K562 (cell line): ENCODE measurements around the gene MINDY3. TPM values are rescaled to one million over a fixed set of nuclear protein-coding genes. Genes with fewer than 3 reads are reported as not detected.

Source experiments
- ATAC-seq: fragments of 200-7000 bp; cut with Tn5 transposase; 3 replicates; pipeline ENCODE4 v1.9.1; 2020; ENCODE audit warnings: moderate library complexity
- BruUV-seq: library from RNA; stranded (reverse); fragments of 400-500 nt; replicated peaks from 2 replicates; lab custom pipeline; 2021; lab: Mats Ljungman, UMichigan
- CTCF ChIA-PET: fragments of 300-600 bp; formaldehyde crosslinking; extraction: SDS; loops from one replicate; lab custom pipeline; 2021; ENCODE audit warnings: low intra/inter-chr PET ratio; lab: Yijun Ruan, JAX
- POLR2A ChIA-PET: fragments of 300-600, 350-650 bp; sonication (Branson Sonifier 250); formaldehyde crosslinking; extraction: SDS; loops from one replicate; lab custom pipeline; 2021; ENCODE audit warnings: antibody characterized with exemption, inconsistent platforms; lab: Yijun Ruan, JAX
- DNase-seq, 4 experiments: peaks; one replicate each; pipeline versions ENCODE4 v3.0.0 to v3.0.0-alpha.2; 2011 to 2018; ENCODE audit warnings: low spot score in 3 of 4, mixed read lengths in 3 of 4; ENCODE audit errors: extremely low read depth in 1 of 4
- FAIRE-seq: peaks from 2 replicates; lab custom pipeline; 2011; peaks lifted over from hg19 to GRCh38; lab: Jason Lieb, UNC
- H2AFZ ChIP-seq: 2 replicates; pipeline ENCODE4 v1.6.0; 2011; ENCODE audit warnings: low read depth, low read length, control low read depth, inconsistent platforms
- H3K27ac ChIP-seq: fragments of 200-600 bp; 3 replicates; pipeline ENCODE4 v1.8.0; 2011; ENCODE audit warnings: low read depth, mild to moderate bottlenecking, control low read depth, inconsistent platforms, low read length, moderate library complexity, mixed read lengths; ENCODE audit errors: extremely low read depth
- H3K27me3 ChIP-seq, 2 experiments: fragments of 300-600 bp in 1 of 2; 2 replicates in 1 of 2; 3 replicates in 1 of 2; pipeline versions ENCODE4 v1.6.0 to v1.8.0; 2011; ENCODE audit warnings: inconsistent platforms in 2 of 2, low read length in 2 of 2, mild to moderate bottlenecking in 1 of 2, mixed read lengths in 1 of 2, moderate library complexity in 1 of 2; ENCODE audit not compliant: control insufficient read depth in 2 of 2, insufficient read depth in 2 of 2
- H3K36me3 ChIP-seq: fragments of 300-600 bp; 3 replicates; pipeline ENCODE4 v1.8.0; 2011; ENCODE audit warnings: mild to moderate bottlenecking, low read length, inconsistent platforms; ENCODE audit not compliant: control insufficient read depth, insufficient read depth
- H3K4me1 ChIP-seq, 2 experiments: fragments of 200-600 bp in 1 of 2; replicated peaks in 1 of 2; 2 replicates in 1 of 2; 3 replicates in 1 of 2; pipeline versions ENCODE4 v1.5.1 to v1.8.0; 2011; ENCODE audit warnings: inconsistent platforms in 2 of 2, low read length in 2 of 2, mild to moderate bottlenecking in 1 of 2, mixed read lengths in 1 of 2, moderate library complexity in 1 of 2; ENCODE audit not compliant: control insufficient read depth in 2 of 2, insufficient read depth in 2 of 2
- H3K4me2 ChIP-seq: 2 replicates; pipeline ENCODE4 v1.6.1; 2011; ENCODE audit warnings: low read length, control low read depth, inconsistent platforms, mixed read lengths; ENCODE audit not compliant: insufficient read depth
- H3K4me3 ChIP-seq: fragments of 200-600 bp; sonication (generic), shearing (Covaris generic); 2 replicates; pipeline ENCODE4 v1.5.1; 2016; ENCODE audit warnings: control low read depth, inconsistent platforms
- H3K79me2 ChIP-seq: fragments of 200-600 bp; 3 replicates; pipeline ENCODE4 v1.8.0; 2011; ENCODE audit warnings: low read length, inconsistent platforms; ENCODE audit not compliant: control insufficient read depth, insufficient read depth
- H3K9ac ChIP-seq, 2 experiments: 2 replicates each; pipeline versions ENCODE4 v1.6.0 to v1.6.1; 2011; ENCODE audit warnings: low read depth in 2 of 2, low read length in 2 of 2, control low read depth in 1 of 2, inconsistent platforms in 1 of 2, mild to moderate bottlenecking in 1 of 2, mixed read lengths in 1 of 2; ENCODE audit not compliant: insufficient read depth in 1 of 2
- H3K9me1 ChIP-seq: one replicate; pipeline ENCODE4 v1.6.0; 2011; ENCODE audit warnings: inconsistent platforms, mild to moderate bottlenecking, low read length, moderate library complexity; ENCODE audit not compliant: control insufficient read depth, insufficient read depth
- H3K9me3 ChIP-seq: replicated peaks from 2 replicates; pipeline ENCODE4 v1.5.1; 2011; ENCODE audit warnings: low read depth, low read length, inconsistent platforms; ENCODE audit not compliant: control insufficient read depth, insufficient read depth
- H4K20me1 ChIP-seq: replicated peaks from 2 replicates; pipeline ENCODE4 v1.6.1; 2011; ENCODE audit warnings: low read length, inconsistent platforms, mixed read lengths; ENCODE audit not compliant: control insufficient read depth, insufficient read depth
- DIDO1 ChIP-seq: fragments of 450-650 bp; IDR thresholded peaks from 2 replicates; pipeline ENCODE4 v1.6.1; 2016; ENCODE audit warnings: low read depth, missing biosample characterization, missing genetic modification characterization
- KAT2B ChIP-seq: IDR thresholded peaks from one replicate; pipeline ENCODE4 v1.6.1; 2012; ENCODE audit warnings: low read depth, mild to moderate bottlenecking, control low read depth, inconsistent platforms, low read length, moderate library complexity
- KLF1 ChIP-seq: fragments of 450-650 bp; IDR thresholded peaks from 2 replicates; pipeline ENCODE4 v1.6.1; 2016; ENCODE audit warnings: missing genetic modification characterization, missing compliant biosample characterization
- LARP7 ChIP-seq: fragments of 450-650 bp; IDR thresholded peaks from 2 replicates; pipeline ENCODE4 v1.6.1; 2016
- MCM2 ChIP-seq: fragments of 450-650 bp; IDR thresholded peaks from 2 replicates; pipeline ENCODE4 v1.6.1; 2017; ENCODE audit warnings: low read depth, mild to moderate bottlenecking
- POLR3A ChIP-seq: IDR thresholded peaks from 2 replicates; pipeline ENCODE4 v1.6.1; 2011; ENCODE audit warnings: borderline replicate concordance, mild to moderate bottlenecking, moderate library complexity; ENCODE audit not compliant: insufficient read length, insufficient read depth; ENCODE audit errors: extremely low read depth
- RCOR1 ChIP-seq, 2 experiments: IDR thresholded peaks; 2 replicates each; pipeline ENCODE4 v1.6.1; 2012; ENCODE audit warnings: low read depth in 2 of 2, low read length in 2 of 2, borderline replicate concordance in 1 of 2, improper control_type of control experiment in 1 of 2
- SAFB ChIP-seq: fragments of 200-400 bp; formaldehyde crosslinking; IDR thresholded peaks from 2 replicates; pipeline ENCODE4 v1.6.1; 2017; ENCODE audit warnings: low read depth, low read length, borderline replicate concordance
- TCF15 ChIP-seq: fragments of 250-450 bp; sonication (Bioruptor Pico); IDR thresholded peaks from 2 replicates; pipeline ENCODE4 v1.8.0; 2022; ENCODE audit warnings: moderate library complexity, mild to moderate bottlenecking, inconsistent platforms
- TOE1 ChIP-seq, 2 experiments: fragments of 450-650 bp in 1 of 2; sonication (generic) in 1 of 2; formaldehyde crosslinking in 1 of 2; IDR thresholded peaks; 2 replicates each; pipeline versions ENCODE4 v1.7.1 to v1.8.0; 2016 to 2022; ENCODE audit warnings: borderline replicate concordance in 2 of 2, mild to moderate bottlenecking in 2 of 2, antibody characterized with exemption in 1 of 2, inconsistent platforms in 1 of 2, low read depth in 1 of 2, missing genetic modification reagents in 1 of 2, moderate library complexity in 1 of 2
- WHSC1 ChIP-seq: IDR thresholded peaks from one replicate; pipeline ENCODE4 v1.6.1; 2012; ENCODE audit warnings: low read length, control low read depth, inconsistent platforms
- WGBS: fragments of 100-300 bp; shearing (Covaris generic); methylation state at CpG from one replicate; pipeline ENCODE4 v1.1.6; 2016; ENCODE audit warnings: low coverage, mixed read lengths; ENCODE audit not compliant: insufficient coverage; ENCODE audit errors: missing lambda C conversion rate; 5-methylcytosine and 5-hydroxymethylcytosine counted together
- in situ Hi-C: fragments of 300-500 bp; cut with MboI; formaldehyde crosslinking; loops from 4 replicates; pipeline ENCODE4 v1.15.0; 2018; ENCODE audit warnings: inconsistent platforms, mixed read lengths
- intact Hi-C: fragments of 100-400 bp; cut with micrococcal nuclease; formaldehyde crosslinking; loops from 2 replicates; pipeline ENCODE4 v1.14.2; 2022
- polyA plus RNA-seq, 8 experiments: library from polyadenylated mRNA; depleted of rRNA in 4 of 8; stranded (reverse) in 5 of 8; unstranded in 3 of 8; fragments of >200 nt; fragmentation: Nextera tagmentation in 2 of 8; fragmentation: Illumina TruSeq in 1 of 8; extraction: Ambion mirVana in 2 of 8; extraction: Trizol in 1 of 8; gene quantifications; 2 replicates each; pipeline versions ENCODE4 v1.2.1 to v1.2.3, GENCODE V29; 2011 to 2014; ENCODE audit warnings: inconsistent platforms in 1 of 8, missing spikeins in 1 of 8
- total RNA-seq, 7 experiments: library from RNA; depleted of rRNA in 6 of 7; stranded (reverse); fragments of >200 nt in 6 of 7; fragmentation: Illumina TruSeq in 2 of 7; extraction: Trizol in 2 of 7; gene quantifications; 2 replicates each; pipeline versions ENCODE4 v1.2.1 to v1.2.3, GENCODE V29; 2011 to 2021; ENCODE audit warnings: low replicate concordance in 1 of 7

The MINDY3 gene
- total and polyA plus RNA-seq, 9 of the 15 experiments (the other 6 are each of a cell fraction or from before 2014, with no cell fraction given) = 14.0 to 35.9 (median 23.6) TPM

GRCh38 chr10:15739254-15739970 lies 120.9 kb downstream of the MINDY3 start:
- intact Hi-C loops (no loop called here), in situ Hi-C loops (no loop called here)
- ChIA-PET POLR2A (no interaction called here), CTCF (no interaction called here)
- H3K27me3 ChIP-seq = peaks cover 2 to 10% of the 10 kb centered on the region in 2 experiments; a peak in 3 of 5 replicates
- no TSS peak for BruUV-seq
- DNase-seq (no peak), FAIRE-seq (no peak), ATAC-seq (no peak)
- no peak overlapping the region for H3K9ac ChIP-seq
- H2AFZ ChIP-seq = 0 out of 2 replicates have a peak overlapping the region, but pooled peaks have one; percentile 2
- H3K27ac ChIP-seq = no peak overlapping the region
- no peaks in the 10 kb centered on the region for H3K4me1 ChIP-seq
- H4K20me1 ChIP-seq = no peaks in the 10 kb centered on the region
- no peak overlapping the region for H3K4me3 ChIP-seq
- H3K36me3 ChIP-seq = no peaks in the 10 kb centered on the region
- no peaks in the 10 kb centered on the region for H3K9me1 ChIP-seq
- no peaks in the 10 kb centered on the region for H3K79me2 ChIP-seq
- WGBS = 16% methylated on average over 9 of the region's 9 CpGs
- TF ChIP-seq KLF1 (tag) (no peak), TCF15 (CRISPR knock-in tag) (no peak), POLR3A (no peak), TOE1 (IDR thresholded peaks at IDR 0.05; ENCODE audit: borderline replicate concordance) (no peak), TOE1 (CRISPR knock-in tag; IDR thresholded peaks at IDR 0.05; ENCODE audit: borderline replicate concordance, low read depth) (no peak), MCM2 (no peak), DIDO1 (tag) (no peak), SAFB (no peak), RCOR1 (IDR thresholded peaks at IDR 0.05; ENCODE audit: borderline replicate concordance in 1 of 2, low read depth in 2 of 2, low read length in 2 of 2) (no peak), KAT2B (no peak), LARP7 (no peak), WHSC1 (no peak)
- H3K9me3 ChIP-seq = no peaks in the 10 kb centered on the region
- H3K4me2 ChIP-seq = no peak overlapping the region
